ENCODE measurements around the gene CDH5. TPM values are rescaled to one million over a fixed set of nuclear protein-coding genes. Genes with fewer than 3 reads are reported as not detected.

The CDH5 gene
- total and polyA plus RNA-seq, 2 of the 4 experiments (the other 2 are of a cell fraction): not detected

- 89% methylated on average over 1 of the region's 3 CpGs; no CpG with 5 or more reads in 1 of the 2 experiments for WGBS, 2 experiments (ENCODE audit: extremely low coverage in 2 of 2, insufficient read length in 1 of 2)
- TF ChIP-seq MAFK (IDR thresholded peaks at IDR 0.05; ENCODE audit: low read depth, low read length) (no peak), CEBPB (IDR thresholded peaks at IDR 0.05; ENCODE audit: low read depth, low read length) (no peak), ELK1 (IDR thresholded peaks at IDR 0.05; ENCODE audit: borderline replicate concordance, low read depth, low read length) (no peak), BHLHE40 (IDR thresholded peaks at IDR 0.05; ENCODE audit: low read depth, low read length) (no peak), RAD21 (IDR thresholded peaks at IDR 0.05; ENCODE audit: low read length) (no peak), USF2 (IDR thresholded peaks at IDR 0.05; ENCODE audit: low read depth, low read length) (no peak), SMC3 (IDR thresholded peaks at IDR 0.05; ENCODE audit: low read depth, low read length) (no peak), POLR2A (IDR thresholded peaks at IDR 0.05; ENCODE audit: low read depth, low read length) (no peak), RCOR1 (IDR thresholded peaks at IDR 0.05; ENCODE audit: insufficient replicate concordance, low read length) (no peak), MAZ (IDR thresholded peaks at IDR 0.05; ENCODE audit: borderline replicate concordance, low read depth, low read length) (no peak), RFX5 (IDR thresholded peaks at IDR 0.05; ENCODE audit: low read depth, low read length) (no peak), NFE2L2 (IDR thresholded peaks at IDR 0.05; ENCODE audit: low read depth, low read length) (no peak), CTCF (conservative IDR thresholded peaks at IDR 0.05; ENCODE audit: low read depth, low read length) (no peak), MXI1 (IDR thresholded peaks at IDR 0.05; ENCODE audit: borderline replicate concordance, low read depth, low read length) (no peak), FOS (IDR thresholded peaks at IDR 0.05; ENCODE audit: low read depth, low read length) (no peak), CHD1 (IDR thresholded peaks at IDR 0.05; ENCODE audit: low read depth, low read length) (no peak)
- ATAC-seq (ENCODE audit: low read depth): no peak
These were observed 77.6 kb downstream of the CDH5 start for GRCh38 chr16:66444049-66444481.

More at GRCh38 chr16:66444049-66444481, 77.6 kb downstream of the CDH5 start:
- intact Hi-C loops (cut with micrococcal nuclease) (no loop called here), in situ Hi-C loops (cut with MboI; ENCODE audit: low sequenced_read_pairs) (no loop called here), dilution Hi-C loops (cut with HindIII; ENCODE audit: low sequenced_read_pairs, unreplicated experiment) (no loop called here)
- no peak overlapping the region for H3K4ac ChIP-seq (ENCODE audit: low read depth, low read length)
- no peak overlapping the region for H2BK15ac ChIP-seq (ENCODE audit: low read depth, low read length)
- BruUV-seq (replicated peaks): no TSS peak
- no peak overlapping the region for H2BK120ac ChIP-seq (ENCODE audit: low read depth, low read length)
- H3K9me3 ChIP-seq (ENCODE audit: control insufficient read depth, insufficient read depth, low read length): no peaks in the 10 kb centered on the region
- peaks cover 66% of the 10 kb centered on the region for H3K27me3 ChIP-seq (ENCODE audit: control insufficient read depth, insufficient read depth, low read length)
- no peak for DNase-seq
- no peaks in the 10 kb centered on the region for H3K9me1 ChIP-seq (ENCODE audit: insufficient read depth, low read length)
- POLR2A ChIA-PET (ENCODE audit: unreplicated experiment): no interaction called here
- no peak overlapping the region for H2BK5ac ChIP-seq (ENCODE audit: low read depth, low read length, poor library complexity, severe bottlenecking)
- no peak overlapping the region for H3K18ac ChIP-seq (ENCODE audit: low read depth, low read length)
- H3K9ac ChIP-seq (ENCODE audit: low read depth, low read length): no peak overlapping the region
- no peak overlapping the region for H2BK20ac ChIP-seq (ENCODE audit: low read depth, low read length)
- CTCF ChIA-PET: interaction anchor here (0.9 kb wide), 1 partner anchor 31 kb away, joined by 3 read pairs; no protein-coding TSS in a partner anchor
- no peak overlapping the region for H3K23ac ChIP-seq (ENCODE audit: low read depth, low read length)
- no peak overlapping the region for H2AFZ ChIP-seq (replicated peaks; ENCODE audit: low read length, poor library complexity)
- H2AK9ac ChIP-seq (replicated peaks; ENCODE audit: low read depth, low read length, poor library complexity): no peak overlapping the region
- H4K91ac ChIP-seq (ENCODE audit: insufficient read depth, low read depth, low read length): no peak overlapping the region
- no peaks in the 10 kb centered on the region for H3K79me1 ChIP-seq (ENCODE audit: low read depth in 1 of 2, low read length in 2 of 2)
- no peak overlapping the region for H3K4me3 ChIP-seq (ENCODE audit: insufficient read depth, low read depth, low read length)
- no peaks in the 10 kb centered on the region for H3K36me3 ChIP-seq (ENCODE audit: control insufficient read depth, insufficient read depth, low read length)
- H4K5ac ChIP-seq (ENCODE audit: low read depth, low read length): no peak overlapping the region
- H4K20me1 ChIP-seq (ENCODE audit: insufficient read depth, low read length): no peaks in the 10 kb centered on the region
- H3K4me2 ChIP-seq (ENCODE audit: low read depth, low read length): no peak overlapping the region
- H2AK5ac ChIP-seq (ENCODE audit: low read depth, low read length): no peak overlapping the region
- H3K14ac ChIP-seq (replicated peaks; ENCODE audit: low read depth, low read length): no peak overlapping the region
- no peak overlapping the region for H3K27ac ChIP-seq (ENCODE audit: insufficient read depth, low read length)
- no peak overlapping the region for H3K56ac ChIP-seq (ENCODE audit: extremely low read depth, insufficient read depth, low read length)
- no peaks in the 10 kb centered on the region for H3K4me1 ChIP-seq (ENCODE audit: control insufficient read depth, insufficient read depth, low read length)
- H4K8ac ChIP-seq (ENCODE audit: low read depth in 2 of 2, low read length in 2 of 2): no peak overlapping the region

All from IMR-90 (cell line).